ENCODE data around the gene ICAM3. TPM values are rescaled to one million over a fixed set of nuclear protein-coding genes. Genes with fewer than 3 reads are reported as not detected.

The ICAM3 gene
- total RNA-seq, 2 experiments from 2014 or later, result 109 to 122 TPM

- Mint-ChIP-seq H3K9me3 (ENCODE audit: low read depth) (no peaks in the 10 kb centered on the region), H3K4me1 (peaks cover 16% of the 10 kb centered on the region), H3K4me3 (no peak overlapping the region), H3K27me3 (no peaks in the 10 kb centered on the region), H3K27ac (no peak overlapping the region), H3K36me3 (ENCODE audit: low read depth) (peaks cover 36% of the 10 kb centered on the region)
- ATAC-seq (no peak), DNase-seq (no peak)
- CTCF ChIA-PET, result no interaction called here
- intact Hi-C loops (cut with DNase I, micrococcal nuclease), result loop anchor here in 1 of 2 experiments (2.0 kb wide), 1 partner anchor 57 kb away; no protein-coding TSS in a partner anchor
- POLR2A ChIA-PET, result interaction anchor here (1.0 to 1.8 kb wide), 2 partner anchors 16 to 44 kb away, joined by 5 to 7 read pairs; no protein-coding TSS in a partner anchor
Measured at GRCh38 chr19:10317857-10318462, 21.5 kb downstream of the ICAM3 start.

GRCh38 chr19:10317045-10317856, 22.2 kb downstream of the ICAM3 start:
- Mint-ChIP-seq H3K4me1 (peaks cover 16% of the 10 kb centered on the region), H3K9me3 (ENCODE audit: low read depth) (no peaks in the 10 kb centered on the region), H3K36me3 (ENCODE audit: low read depth) (peaks cover 39% of the 10 kb centered on the region), H3K4me3 (no peak overlapping the region), H3K27me3 (no peaks in the 10 kb centered on the region), H3K27ac (no peak overlapping the region)
- intact Hi-C loops (cut with DNase I, micrococcal nuclease), result loop anchor here in 1 of 2 experiments (2.0 kb wide), 1 partner anchor 56 kb away; no protein-coding TSS in a partner anchor
- ChIA-PET POLR2A (interaction anchor here (0.6 to 1.5 kb wide), 3 partner anchors 7 to 108 kb away, joined by 3 to 5 read pairs (median 5); no protein-coding TSS in a partner anchor), CTCF (interaction anchor here (0.9 kb wide), 1 partner anchor 81 kb away, joined by 5 read pairs; no protein-coding TSS in a partner anchor)
- DNase-seq (no peak), ATAC-seq (no peak)

GRCh38 chr19:10316229-10317044, 23.0 kb downstream of the ICAM3 start:
- ATAC-seq, result no peak
- H3K9me3 Mint-ChIP-seq (ENCODE audit: low read depth), result no peaks in the 10 kb centered on the region
- H3K36me3 Mint-ChIP-seq (ENCODE audit: low read depth), result peaks cover 33% of the 10 kb centered on the region
- ChIA-PET POLR2A (interaction anchor here (0.6 to 1.5 kb wide), 3 partner anchors 8 to 107 kb away, joined by 3 to 5 read pairs (median 5); no protein-coding TSS in a partner anchor), CTCF (interaction anchor here (0.9 kb wide), 1 partner anchor 80 kb away, joined by 5 read pairs; no protein-coding TSS in a partner anchor)
- peak overlapping the region; percentile 89 for H3K4me3 Mint-ChIP-seq
- intact Hi-C loops (cut with DNase I, micrococcal nuclease), result loop anchor here in 1 of 2 experiments (2.0 kb wide), 1 partner anchor 56 kb away; no protein-coding TSS in a partner anchor
- H3K4me1 Mint-ChIP-seq, result peaks cover 16% of the 10 kb centered on the region
- H3K27me3 Mint-ChIP-seq, result no peaks in the 10 kb centered on the region
- H3K27ac Mint-ChIP-seq, result peak overlapping the region; percentile 58
- DNase-seq, result peak; percentile 20

GRCh38 chr19:10315335-10316214, 23.8 kb downstream of the ICAM3 start, which contains the start of gene FDX2:
TSS of gene FDX2 (minus strand) at chr19:10316015. CDS start at chr19:10315996, 19 bp downstream.
- DNase-seq (peak; percentile 95), ATAC-seq (peak; percentile 94)
- H3K9me3 Mint-ChIP-seq (ENCODE audit: low read depth), result no peaks in the 10 kb centered on the region
- peak within 1 kb of the TSS; percentile 80 for H3K27ac Mint-ChIP-seq
- peaks cover 16% of the 10 kb centered on the region for H3K4me1 Mint-ChIP-seq
- H3K27me3 Mint-ChIP-seq, result no peaks in the 10 kb centered on the region
- ChIA-PET CTCF (interaction anchor here (0.6 kb wide), 1 partner anchor 93 kb away, joined by 3 read pairs; no protein-coding TSS in a partner anchor), POLR2A (interaction anchor here (1.1 to 1.5 kb wide), 2 partner anchors 9 to 11 kb away, joined by 3 to 5 read pairs; no protein-coding TSS in a partner anchor)
- peaks cover 35% of the 10 kb centered on the region for H3K36me3 Mint-ChIP-seq (ENCODE audit: low read depth)
- intact Hi-C loops (cut with DNase I, micrococcal nuclease), result loop anchor here in 1 of 2 experiments (1.0 to 2.0 kb wide), 2 partner anchors 18 to 55 kb away; partner anchors contain the start of gene RAVER1
- peak within 1 kb of the TSS; percentile 89 for H3K4me3 Mint-ChIP-seq

GRCh38 chr19:10309423-10309822, 30.0 kb downstream of the ICAM3 start, which contains the start of gene ZGLP1:
TSS of gene ZGLP1 (minus strand) at chr19:10309815.
- Mint-ChIP-seq H3K4me3 (no peak within 1 kb of the TSS), H3K9me3 (ENCODE audit: low read depth) (no peaks in the 10 kb centered on the region), H3K27ac (no peak within 1 kb of the TSS), H3K36me3 (ENCODE audit: low read depth) (peaks cover 10% of the 10 kb centered on the region), H3K27me3 (no peaks in the 10 kb centered on the region), H3K4me1 (peaks cover 4% of the 10 kb centered on the region)
- ChIA-PET CTCF (no interaction called here), POLR2A (interaction anchor here (0.5 kb wide), 1 partner anchor 11 kb away, joined by 10 read pairs; no protein-coding TSS in a partner anchor)
- DNase-seq, result no peak
- no peak for ATAC-seq
- intact Hi-C loops (cut with DNase I, micrococcal nuclease), result no loop called here

- intact Hi-C loops (cut with DNase I, micrococcal nuclease), result no loop called here
- ATAC-seq (no peak), DNase-seq (no peak)
- CTCF ChIA-PET, result interaction anchor here (0.8 to 1.4 kb wide), 2 partner anchors 27 to 36 kb away, joined by 3 to 4 read pairs; no protein-coding TSS in a partner anchor
- H3K36me3 Mint-ChIP-seq (ENCODE audit: low read depth), result peaks cover 4% of the 10 kb centered on the region
- no peak overlapping the region for H3K27ac Mint-ChIP-seq
- POLR2A ChIA-PET, result no interaction called here
- no peaks in the 10 kb centered on the region for H3K9me3 Mint-ChIP-seq (ENCODE audit: low read depth)
- H3K27me3 Mint-ChIP-seq, result peaks cover 3% of the 10 kb centered on the region
- H3K4me1 Mint-ChIP-seq, result peaks cover 8% of the 10 kb centered on the region
- no peak overlapping the region for H3K4me3 Mint-ChIP-seq
Measured at GRCh38 chr19:10306327-10306726, 33.1 kb downstream of the ICAM3 start.

- peaks cover 8% of the 10 kb centered on the region for H3K4me1 Mint-ChIP-seq
- DNase-seq (no peak), ATAC-seq (no peak)
- CTCF ChIA-PET, result interaction anchor here (0.6 kb wide), 1 partner anchor 51 kb away, joined by 3 read pairs; no protein-coding TSS in a partner anchor
- H3K36me3 Mint-ChIP-seq (ENCODE audit: low read depth), result peaks cover 2% of the 10 kb centered on the region
- H3K27me3 Mint-ChIP-seq, result peaks cover 3% of the 10 kb centered on the region
- intact Hi-C loops (cut with DNase I, micrococcal nuclease), result no loop called here
- no peaks in the 10 kb centered on the region for H3K9me3 Mint-ChIP-seq (ENCODE audit: low read depth)
- no peak overlapping the region for H3K4me3 Mint-ChIP-seq
- POLR2A ChIA-PET, result no interaction called here
- H3K27ac Mint-ChIP-seq, result no peak overlapping the region
Measured at GRCh38 chr19:10305139-10305806, 34.2 kb downstream of the ICAM3 start.

GRCh38 chr19:10299545-10300458, 39.6 kb downstream of the ICAM3 start:
- Mint-ChIP-seq H3K27ac (no peak overlapping the region), H3K4me3 (no peak overlapping the region), H3K36me3 (ENCODE audit: low read depth) (no peaks in the 10 kb centered on the region), H3K9me3 (ENCODE audit: low read depth) (no peaks in the 10 kb centered on the region), H3K4me1 (peaks cover 12% of the 10 kb centered on the region), H3K27me3 (peaks cover 12% of the 10 kb centered on the region)
- intact Hi-C loops (cut with DNase I, micrococcal nuclease), result loop anchor here in 1 of 2 experiments (5.0 to 10.0 kb wide), 2 partner anchors 33 to 215 kb away; partner anchors contain the start of gene S1PR5
- no peak for DNase-seq
- ChIA-PET POLR2A (interaction anchor here (0.6 kb wide), 2 partner anchors 19 to 23 kb away, joined by 3 to 5 read pairs; no protein-coding TSS in a partner anchor), CTCF (interaction anchor here (0.5 to 1.2 kb wide), 4 partner anchors 29 to 696 kb away, joined by 3 to 5 read pairs (median 4); partner anchors contain the start of gene ICAM1)
- no peak for ATAC-seq
